ENCODE data around the gene SETD6. TPM values are rescaled to one million over a fixed set of nuclear protein-coding genes. Genes with fewer than 3 reads are reported as not detected.

Gene SETD6
- total and polyA plus RNA-seq, 2 of the 8 experiments (the other 6 are each of a cell fraction or from before 2014, with no cell fraction given), result 25.3 to 40.5 TPM

GRCh38 chr16:58543685-58544084 lies 28.4 kb downstream of the SETD6 start (continued):
- TF ChIP-seq ATF2 (IDR thresholded peaks at IDR 0.05; ENCODE audit: low read length) (no peak), CTBP2 (IDR thresholded peaks at IDR 0.05; ENCODE audit: borderline replicate concordance, insufficient read depth, insufficient read length, low read length) (no peak), PHF8 (conservative IDR thresholded peaks at IDR 0.05; ENCODE audit: low read depth, low read length) (no peak), TCF12 (IDR thresholded peaks at IDR 0.05; ENCODE audit: low read depth, low read length) (no peak), SP2 (IDR thresholded peaks at IDR 0.05; ENCODE audit: low read length) (no peak), TAF7 (optimal IDR thresholded peaks at IDR 0.05; ENCODE audit: borderline replicate concordance, low read depth, low read length) (no peak)
